HG02642 (cell line): ENCODE measurements around the gene CORO1A.
"Not testable (repeated sequence)": the region's sequence is repeated elsewhere in the genome, so short reads cannot be mapped to it uniquely, and the experiment has no call there.

Experiments
- ATAC-seq: cut with Tn5 transposase; IDR thresholded peaks from one replicate; pipeline ENCODE4 v1.9.1; 2021; ENCODE audit warnings: mild to moderate bottlenecking; ENCODE audit not compliant: unreplicated experiment, poor library complexity

Gene CORO1A

DNA sequence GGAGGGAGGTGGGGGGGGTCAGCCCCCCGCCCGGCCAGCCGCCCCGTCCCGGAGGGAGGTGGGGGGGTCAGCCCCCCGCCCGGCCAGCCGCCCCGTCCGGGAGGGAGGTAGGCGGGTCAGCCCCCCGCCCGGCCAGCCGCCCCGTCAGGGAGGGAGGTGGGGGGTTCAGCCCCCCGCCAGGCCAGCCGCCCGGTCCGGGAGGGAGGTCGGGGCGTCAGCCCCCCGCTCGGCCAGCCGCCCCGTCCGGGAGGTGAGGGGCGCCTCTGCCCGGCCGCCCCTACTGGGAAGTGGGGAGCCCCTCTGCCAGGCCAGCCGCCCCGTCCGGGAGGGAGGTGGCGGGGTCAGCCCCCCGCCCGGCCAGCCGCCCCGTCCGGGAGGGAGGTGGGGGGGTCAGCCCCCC lies 14.0 kb upstream of the CORO1A start:
- not testable (repeated sequence) for ATAC-seq

GRCh38 chr16:30170145-30170544 lies 13.3 kb upstream of the CORO1A start:
- not testable (repeated sequence) for ATAC-seq

DNA sequence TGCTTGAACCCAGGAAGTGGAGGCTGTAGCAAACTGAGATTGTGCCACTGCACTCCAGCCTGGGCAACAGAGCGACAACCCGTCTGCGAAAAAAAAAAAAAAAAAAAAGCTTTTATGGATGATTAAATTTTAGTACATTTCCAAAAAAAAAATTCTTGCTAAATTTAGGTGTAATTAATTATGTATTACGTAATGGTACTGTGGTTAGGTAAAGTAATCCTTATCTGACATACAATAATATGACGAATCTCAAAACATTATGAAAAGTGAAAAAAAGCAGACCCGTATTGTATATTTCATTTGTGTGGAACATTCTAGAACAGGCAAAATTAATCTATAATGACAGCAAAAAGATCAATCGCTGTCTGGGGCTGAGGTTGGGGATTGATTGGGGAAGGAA lies 10.3 kb upstream of the CORO1A start:
- no peak for ATAC-seq

GRCh38 chr16:30176876-30177275 lies 6.5 kb upstream of the CORO1A start:
- ATAC-seq: not testable (repeated sequence)

GRCh38 chr16:30179195-30179594 lies 4.2 kb upstream of the CORO1A start:
- no peak for ATAC-seq

DNA sequence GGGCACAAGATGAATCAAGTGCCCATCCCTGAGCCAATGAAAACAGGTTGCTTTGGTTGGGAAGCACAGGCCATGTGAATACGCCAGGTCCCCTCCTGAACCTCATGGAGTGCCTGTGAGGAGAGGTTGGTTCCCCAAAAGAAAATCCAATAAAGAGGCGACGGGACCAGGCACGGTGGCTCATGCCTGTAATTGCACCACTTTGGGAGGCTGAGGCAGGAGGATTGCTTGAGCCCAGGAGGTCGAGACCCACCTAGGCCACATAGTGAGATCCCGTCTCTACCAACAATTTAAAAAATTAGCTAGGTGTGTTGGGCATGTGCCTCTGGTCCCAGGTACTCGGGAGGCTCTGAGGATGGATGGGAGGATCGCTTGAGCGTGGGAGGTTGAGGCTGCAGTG lies 3.5 kb upstream of the CORO1A start:
- ATAC-seq: no peak

DNA sequence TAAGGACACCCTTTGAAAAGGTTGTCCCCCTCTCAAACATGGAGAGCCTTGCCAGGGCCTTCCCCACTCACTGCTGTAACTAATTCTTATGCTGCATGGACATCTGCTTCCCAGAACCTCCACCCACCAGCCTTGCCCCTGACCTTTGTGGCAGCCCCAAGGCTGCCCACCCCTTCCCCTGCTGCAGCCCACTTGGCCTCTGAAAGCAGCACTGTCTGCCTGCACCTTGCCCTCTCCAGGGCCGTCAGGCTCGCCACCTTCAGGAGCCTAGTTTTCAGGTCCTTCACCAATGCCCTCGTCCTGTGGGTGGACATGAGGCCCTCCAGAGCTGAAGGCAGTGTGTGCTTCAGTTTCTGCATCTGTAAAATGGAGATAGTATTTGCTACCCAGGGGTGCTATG lies 2.7 kb upstream of the CORO1A start:
- ATAC-seq: no peak

GRCh38 chr16:30184096-30184890 lies 891 bp downstream of the CORO1A start:
- peak; percentile 8 for ATAC-seq

GRCh38 chr16:30184891-30185682 lies 1.7 kb downstream of the CORO1A start:
- ATAC-seq: no peak

GRCh38 chr16:30185683-30186421 lies 2.5 kb downstream of the CORO1A start:
- peak; percentile 26 for ATAC-seq

DNA sequence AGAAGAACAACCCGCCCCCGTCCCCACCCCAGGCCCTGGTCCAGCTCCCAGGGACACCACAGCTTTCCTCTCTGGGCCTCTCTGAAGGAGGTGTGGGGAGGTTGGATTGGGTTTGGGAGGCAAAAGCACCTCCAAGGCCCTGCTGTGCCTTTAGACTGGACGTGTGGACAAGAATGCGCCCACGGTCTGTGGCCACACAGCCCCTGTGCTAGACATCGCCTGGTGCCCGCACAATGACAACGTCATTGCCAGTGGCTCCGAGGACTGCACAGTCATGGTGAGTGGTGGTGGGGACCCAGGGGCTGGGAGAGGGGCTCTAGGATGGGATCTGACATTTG lies 3.0 kb downstream of the CORO1A start:
- ATAC-seq: no peak

DNA sequence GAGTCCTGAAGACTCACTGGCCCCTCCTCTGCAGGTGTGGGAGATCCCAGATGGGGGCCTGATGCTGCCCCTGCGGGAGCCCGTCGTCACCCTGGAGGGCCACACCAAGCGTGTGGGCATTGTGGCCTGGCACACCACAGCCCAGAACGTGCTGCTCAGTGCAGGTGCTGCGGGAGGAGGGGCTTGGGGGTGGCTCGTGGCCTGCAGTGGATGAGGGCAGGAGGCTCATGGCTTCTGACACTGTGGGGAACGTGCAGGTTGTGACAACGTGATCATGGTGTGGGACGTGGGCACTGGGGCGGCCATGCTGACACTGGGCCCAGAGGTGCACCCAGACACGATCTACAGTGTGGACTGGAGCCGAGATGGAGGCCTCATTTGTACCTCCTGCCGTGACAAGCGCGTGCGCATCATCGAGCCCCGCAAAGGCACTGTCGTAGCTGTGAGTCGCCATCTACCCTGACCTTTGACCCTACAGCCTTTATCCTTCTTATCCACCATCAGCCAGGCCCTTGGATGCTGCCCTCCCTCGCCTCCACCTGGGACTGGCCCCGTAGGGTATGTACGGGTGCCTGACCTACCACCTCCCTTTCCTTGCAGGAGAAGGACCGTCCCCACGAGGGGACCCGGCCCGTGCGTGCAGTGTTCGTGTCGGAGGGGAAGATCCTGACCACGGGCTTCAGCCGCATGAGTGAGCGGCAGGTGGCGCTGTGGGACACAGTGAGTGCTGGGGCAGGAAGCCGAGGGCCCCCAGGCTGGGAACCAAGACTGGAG lies 3.6 kb downstream of the CORO1A start:
- ATAC-seq: no peak

DNA sequence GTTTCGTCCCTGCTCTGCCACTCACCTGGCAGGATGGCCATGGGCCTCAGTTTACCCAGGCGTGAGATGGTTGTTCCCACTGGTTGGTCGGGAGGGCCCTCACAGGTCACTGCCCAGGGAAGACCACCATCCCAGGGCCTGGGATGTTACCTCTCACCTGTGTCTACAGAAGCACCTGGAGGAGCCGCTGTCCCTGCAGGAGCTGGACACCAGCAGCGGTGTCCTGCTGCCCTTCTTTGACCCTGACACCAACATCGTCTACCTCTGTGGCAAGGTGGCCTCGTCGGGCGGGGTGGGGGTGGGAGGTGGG lies 4.1 kb downstream of the CORO1A start:
- no peak for ATAC-seq

DNA sequence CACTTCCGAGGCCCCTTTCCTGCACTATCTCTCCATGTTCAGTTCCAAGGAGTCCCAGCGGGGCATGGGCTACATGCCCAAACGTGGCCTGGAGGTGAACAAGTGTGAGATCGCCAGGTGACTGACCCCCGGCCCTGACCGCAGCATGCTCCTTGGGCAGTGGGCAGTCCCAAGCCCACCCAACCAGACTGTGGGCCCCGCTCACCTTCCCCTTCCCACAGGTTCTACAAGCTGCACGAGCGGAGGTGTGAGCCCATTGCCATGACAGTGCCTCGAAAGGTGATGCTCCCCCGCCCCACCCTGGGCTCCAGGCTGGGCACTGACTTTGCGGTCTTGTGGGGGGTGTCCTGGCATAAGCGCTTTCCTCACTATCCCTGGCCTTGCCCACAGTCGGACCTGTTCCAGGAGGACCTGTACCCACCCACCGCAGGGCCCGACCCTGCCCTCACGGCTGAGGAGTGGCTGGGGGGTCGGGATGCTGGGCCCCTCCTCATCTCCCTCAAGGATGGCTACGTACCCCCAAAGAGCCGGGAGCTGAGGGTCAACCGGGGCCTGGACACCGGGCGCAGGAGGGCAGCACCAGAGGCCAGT lies 4.7 kb downstream of the CORO1A start:
- no peak for ATAC-seq

DNA sequence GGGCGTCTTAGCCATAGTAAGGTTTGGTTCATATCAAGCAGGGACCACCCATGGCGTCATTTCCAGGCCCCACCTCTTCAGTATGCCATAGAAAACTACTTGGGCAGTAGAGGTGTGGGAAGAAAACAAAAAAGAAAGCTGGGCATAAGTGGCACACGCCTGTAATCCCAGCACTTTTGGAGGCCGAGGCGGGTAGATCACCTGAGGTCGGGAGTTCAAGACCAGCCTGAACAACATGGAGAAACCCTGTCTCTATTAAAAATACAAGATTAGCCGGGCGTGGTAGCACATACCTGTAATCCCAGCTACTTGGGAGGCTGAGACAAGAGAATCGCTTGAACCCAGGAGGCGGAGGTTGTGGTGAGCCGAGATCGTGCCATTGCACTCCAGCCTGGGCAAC lies 7.8 kb downstream of the CORO1A start:
- not testable (repeated sequence) for ATAC-seq

DNA sequence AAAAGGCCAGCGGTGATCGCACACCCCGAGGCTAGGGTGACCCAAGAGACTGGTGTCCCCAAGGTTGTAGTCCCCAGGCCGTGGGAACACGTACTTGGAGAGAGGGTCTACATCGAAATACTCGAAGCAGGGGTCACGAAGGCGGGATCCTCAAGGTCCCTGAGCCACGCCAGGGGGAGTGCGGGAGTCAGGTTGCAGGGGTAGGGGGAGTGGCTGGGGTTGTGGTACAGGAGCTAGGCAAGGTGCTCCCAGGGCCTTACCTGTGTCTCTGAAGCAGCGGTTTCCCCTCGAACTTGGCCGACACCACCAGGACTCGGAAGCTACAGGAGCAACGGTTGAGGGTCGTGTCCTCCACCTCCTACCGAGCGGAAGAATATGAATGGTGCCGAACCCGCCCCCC lies 9.7 kb downstream of the CORO1A start:
- peak; percentile 6 for ATAC-seq

DNA sequence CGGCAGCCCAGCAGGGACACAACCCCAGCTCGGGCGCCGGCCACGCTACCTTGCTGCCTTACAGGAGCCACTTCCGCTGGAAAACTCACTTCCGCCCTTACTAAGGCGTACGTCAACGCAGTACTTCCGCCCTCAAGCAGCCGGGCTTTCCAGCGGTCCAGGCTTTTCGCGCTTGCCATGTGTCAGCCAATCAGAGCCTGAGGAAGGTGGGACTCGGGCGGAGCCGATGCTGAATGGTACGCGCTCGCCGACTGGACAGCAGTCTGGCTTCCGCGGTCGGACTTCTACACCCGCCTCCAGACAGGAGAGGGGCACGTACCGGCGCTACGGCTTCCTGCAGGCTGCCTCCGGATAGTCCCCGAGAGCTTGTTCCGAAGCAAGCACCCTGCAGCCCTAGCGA lies 10.2 kb downstream of the CORO1A start, which contains the start of the genes BOLA2B and SLX1A:
Gene BOLA2B (minus strand): TSS at position 52 of the 400 bp plus-strand sequence. CDS start 71 bp downstream, outside the sequence.
Gene SLX1A (plus strand): TSS at position 261 of the 400 bp plus-strand sequence. CDS start 210 bp downstream, outside the sequence.
- ATAC-seq: peak; percentile 88

GRCh38 chr16:30194172-30194925 lies 10.9 kb downstream of the CORO1A start:
- ATAC-seq: peak; percentile 68

DNA sequence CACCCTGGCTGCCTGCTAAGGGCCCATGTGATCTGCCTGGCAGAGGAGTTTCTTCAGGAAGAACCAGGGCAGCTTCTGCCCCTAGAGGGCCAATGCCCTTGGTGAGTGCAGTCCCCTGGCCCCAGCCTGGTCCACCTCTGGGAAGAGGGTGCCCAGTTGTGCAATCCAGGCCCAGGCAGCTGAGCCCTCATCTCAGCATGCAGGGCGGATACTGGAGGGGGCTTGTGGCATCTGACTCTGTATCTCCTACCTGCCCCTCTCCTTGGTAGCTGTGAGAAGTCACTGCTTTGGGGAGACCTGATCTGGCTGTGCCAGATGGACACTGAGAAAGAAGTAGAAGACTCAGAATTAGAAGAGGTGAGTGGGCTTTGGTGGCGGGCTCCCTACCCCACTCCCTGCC lies 13.6 kb downstream of the CORO1A start:
- ATAC-seq: not testable (repeated sequence)
